Activated CD8-positive, alpha-beta memory T cell treated with anti-CD3 and anti-CD28 coated beads, Interleukin-2, amount 50 U/mL, for 48 hours (primary cell): Measurements from ENCODE around the gene SLC29A4.
A peak's percentile ranks its signal among the peaks of the same experiment; 100 is the strongest.
"Not testable (repeated sequence)": the region's sequence is repeated elsewhere in the genome, so short reads cannot be mapped to it uniquely, and the experiment has no call there.

ENCODE experiments used
- DNase-seq: peaks from one replicate; pipeline ENCODE4 v3.0.0-alpha.2; 2020

Gene SLC29A4

GRCh38 chr7:5296611-5297226 lies 14.0 kb downstream of the SLC29A4 start:
- peak; percentile 84 for DNase-seq

GRCh38 chr7:5300366-5300765 lies 17.6 kb downstream of the SLC29A4 start:
- DNase-seq, result no peak

GRCh38 chr7:5302577-5302976 lies 19.8 kb downstream of the SLC29A4 start:
- DNase-seq, result no peak

GRCh38 chr7:5303061-5303460 lies 20.3 kb downstream of the SLC29A4 start:
- no peak for DNase-seq

- no peak for DNase-seq
These were observed 21.1 kb downstream of the SLC29A4 start for GRCh38 chr7:5303591-5304505.

DNA sequence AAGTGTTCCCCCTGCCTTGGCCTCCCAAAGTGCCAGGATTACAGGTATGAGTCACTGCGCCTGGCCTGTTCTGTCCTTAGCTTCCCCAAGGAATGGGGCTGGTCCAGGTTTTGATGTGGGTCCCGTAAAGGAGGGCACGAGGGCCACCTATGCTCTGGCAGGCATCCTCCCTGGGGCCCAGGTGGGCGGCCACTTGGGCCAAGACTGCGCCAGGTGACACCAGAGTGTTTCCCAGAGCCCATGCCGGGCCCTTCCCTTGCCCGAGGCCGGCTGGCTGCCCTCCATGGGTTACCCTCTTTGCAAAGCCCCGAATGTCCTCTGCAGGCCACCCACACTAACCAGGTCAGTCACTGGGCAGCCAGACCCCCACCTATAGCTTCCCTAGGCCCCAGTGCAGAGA lies 22.3 kb downstream of the SLC29A4 start:
- not testable (repeated sequence) for DNase-seq

DNA sequence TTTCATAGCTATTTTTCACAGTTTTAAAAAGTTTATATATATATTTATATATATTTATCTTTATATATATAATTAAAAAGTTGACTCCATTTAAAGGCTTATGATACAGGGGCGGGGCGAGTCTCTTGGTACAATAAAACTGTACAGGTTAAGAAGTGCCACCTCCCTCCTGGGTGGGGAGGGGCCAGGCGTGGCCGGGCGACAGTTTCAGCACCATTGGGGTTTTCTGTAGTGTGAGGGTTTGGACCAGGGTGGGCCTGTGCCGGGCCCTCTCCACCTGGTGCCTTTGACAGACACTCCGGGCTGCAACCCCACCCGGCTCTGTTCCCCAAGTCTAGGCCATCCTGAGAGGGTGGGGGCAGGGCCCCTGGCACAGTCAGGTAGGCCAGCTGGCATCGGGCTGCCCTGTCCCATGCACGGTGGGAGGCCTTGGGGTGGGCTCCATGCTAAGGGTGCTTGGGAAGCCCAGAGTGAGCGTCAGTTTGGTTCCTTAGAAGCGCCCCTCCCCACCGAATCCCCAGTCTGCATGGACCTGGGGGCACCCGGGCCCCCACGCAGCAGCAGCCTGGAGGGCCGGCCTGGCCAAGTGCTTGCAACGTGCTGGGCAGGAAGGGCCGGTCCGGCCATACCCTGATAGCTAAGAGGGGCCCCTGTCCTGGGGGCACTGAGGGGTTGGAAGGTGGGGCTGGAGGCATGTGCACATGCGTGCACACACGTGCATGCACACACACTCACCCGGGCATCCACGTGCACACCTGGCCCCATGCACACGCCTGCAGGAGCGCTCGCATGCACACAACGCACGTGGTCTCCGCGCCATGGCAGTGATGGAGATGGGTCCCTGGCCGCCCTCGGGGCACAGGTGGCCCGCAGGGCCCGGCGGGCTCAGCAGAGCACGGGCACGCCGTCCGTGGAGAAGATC lies 24.7 kb downstream of the SLC29A4 start:
- DNase-seq, result not testable (repeated sequence)

GRCh38 chr7:5309146-5309545 lies 26.4 kb downstream of the SLC29A4 start:
- DNase-seq, result no peak

DNA sequence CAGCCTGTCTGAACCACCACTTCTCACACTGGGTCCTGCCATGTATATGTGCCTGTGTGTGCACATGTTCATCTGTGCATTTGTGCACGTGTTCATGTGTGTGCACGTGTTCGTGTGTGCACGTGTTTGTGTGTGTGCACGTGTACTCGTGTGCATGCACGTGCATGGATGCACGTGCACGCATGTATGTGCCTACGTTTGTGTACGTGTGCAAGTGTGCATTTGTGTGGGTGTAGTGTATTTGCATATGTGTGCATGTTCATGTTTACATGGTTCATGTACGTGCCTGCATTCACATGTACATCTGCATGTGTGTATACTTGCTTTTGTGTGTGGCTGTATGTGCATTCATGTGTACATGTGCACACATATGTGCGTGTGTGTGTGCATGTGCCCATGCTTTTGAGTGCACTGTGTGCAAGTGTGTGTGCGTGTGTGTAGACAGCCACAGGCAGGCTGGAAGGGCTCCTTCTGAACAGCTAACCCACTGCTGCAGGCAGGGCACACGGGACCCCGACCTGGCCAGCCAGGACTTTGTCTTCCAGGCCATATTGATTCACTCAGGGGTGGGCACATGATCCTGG lies 28.2 kb downstream of the SLC29A4 start:
- DNase-seq, result no peak

DNA sequence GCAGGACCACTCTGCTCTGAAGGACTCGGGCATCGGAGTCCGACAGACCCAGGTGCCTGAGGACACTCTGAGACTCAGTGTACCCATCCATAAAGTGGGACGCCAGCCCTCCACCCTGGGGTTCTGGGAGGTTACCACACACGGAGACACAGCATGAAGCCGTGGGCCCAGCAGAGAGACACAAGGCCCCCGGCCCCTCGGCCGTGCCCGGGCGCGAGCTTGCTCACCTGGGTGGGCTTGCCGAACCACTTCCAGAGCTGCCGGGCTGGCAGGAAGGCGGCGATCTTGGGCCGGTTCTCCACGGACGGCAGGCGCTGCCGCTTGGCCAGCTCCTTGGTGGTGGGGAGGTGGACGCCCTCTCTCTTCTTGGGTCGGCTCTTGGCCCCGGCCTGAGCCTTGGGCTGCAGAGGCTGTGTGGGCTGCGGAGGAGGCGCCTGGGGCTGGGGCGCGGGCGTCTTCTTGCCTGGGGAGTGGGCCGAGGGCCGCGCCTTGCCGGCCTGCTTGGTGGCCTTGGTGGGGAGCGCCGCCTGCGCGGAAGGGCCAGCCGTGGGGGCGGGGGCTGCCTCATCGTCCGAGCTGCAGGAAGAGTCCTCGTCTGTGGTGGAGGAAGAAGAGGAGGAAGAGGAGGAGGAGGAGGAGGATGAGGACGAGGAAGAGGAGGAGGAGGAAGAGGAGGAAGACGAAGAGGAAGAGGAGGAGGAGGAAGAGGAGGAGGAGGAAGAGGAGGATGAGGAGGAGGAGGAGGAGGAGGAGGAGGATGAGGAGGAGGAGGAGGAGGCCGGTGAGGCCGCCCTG lies 29.7 kb downstream of the SLC29A4 start:
- not testable (repeated sequence) for DNase-seq

- not testable (repeated sequence) for DNase-seq
These were observed 30.5 kb downstream of the SLC29A4 start for GRCh38 chr7:5313076-5313885.

DNA sequence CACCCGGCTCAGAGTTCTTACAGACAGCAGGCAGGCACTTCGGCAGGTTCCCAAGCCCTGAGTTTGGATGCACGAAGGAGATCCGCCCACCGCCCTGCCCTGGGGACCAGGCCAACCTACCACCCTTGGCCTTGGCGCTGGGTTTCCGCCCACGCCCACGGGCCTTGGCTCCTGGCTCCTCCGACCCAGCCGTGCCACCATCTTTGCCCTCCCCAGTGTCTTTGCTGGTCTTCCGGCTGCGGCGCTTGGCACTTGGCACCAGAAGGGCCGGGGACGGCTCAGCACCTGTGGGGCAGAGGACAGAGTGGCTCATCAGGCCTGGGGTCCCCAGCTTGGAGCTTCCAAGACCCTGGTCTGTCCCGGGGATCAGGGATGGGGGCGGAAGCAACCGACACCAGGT lies 32.1 kb downstream of the SLC29A4 start:
- DNase-seq, result no peak

GRCh38 chr7:5315761-5316160 lies 33.0 kb downstream of the SLC29A4 start:
- no peak for DNase-seq

DNA sequence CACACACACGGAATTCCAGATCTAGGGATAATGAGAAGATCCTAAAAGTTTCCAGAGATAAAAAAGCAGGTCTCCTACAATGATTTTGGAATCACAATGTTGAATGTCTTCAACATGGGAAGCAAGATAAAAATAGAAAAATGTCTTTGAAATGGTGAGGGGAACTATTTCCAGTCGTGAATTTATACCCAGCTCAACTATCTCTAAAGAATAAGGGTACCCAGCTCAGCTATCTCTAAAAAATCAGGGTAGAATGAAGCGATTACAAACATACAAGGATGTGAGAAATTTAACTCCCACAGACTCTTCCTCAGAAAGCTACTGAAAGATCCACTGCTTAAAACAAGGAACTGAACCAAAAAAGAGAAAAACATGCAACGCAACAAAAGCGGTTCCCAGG lies 35.9 kb downstream of the SLC29A4 start:
- DNase-seq, result not testable (repeated sequence)

GRCh38 chr7:5320391-5320790 lies 37.6 kb downstream of the SLC29A4 start:
- no peak for DNase-seq

GRCh38 chr7:5320802-5321396 lies 38.2 kb downstream of the SLC29A4 start:
- DNase-seq, result no peak

GRCh38 chr7:5322621-5323410 lies 40.1 kb downstream of the SLC29A4 start:
- no peak for DNase-seq

DNA sequence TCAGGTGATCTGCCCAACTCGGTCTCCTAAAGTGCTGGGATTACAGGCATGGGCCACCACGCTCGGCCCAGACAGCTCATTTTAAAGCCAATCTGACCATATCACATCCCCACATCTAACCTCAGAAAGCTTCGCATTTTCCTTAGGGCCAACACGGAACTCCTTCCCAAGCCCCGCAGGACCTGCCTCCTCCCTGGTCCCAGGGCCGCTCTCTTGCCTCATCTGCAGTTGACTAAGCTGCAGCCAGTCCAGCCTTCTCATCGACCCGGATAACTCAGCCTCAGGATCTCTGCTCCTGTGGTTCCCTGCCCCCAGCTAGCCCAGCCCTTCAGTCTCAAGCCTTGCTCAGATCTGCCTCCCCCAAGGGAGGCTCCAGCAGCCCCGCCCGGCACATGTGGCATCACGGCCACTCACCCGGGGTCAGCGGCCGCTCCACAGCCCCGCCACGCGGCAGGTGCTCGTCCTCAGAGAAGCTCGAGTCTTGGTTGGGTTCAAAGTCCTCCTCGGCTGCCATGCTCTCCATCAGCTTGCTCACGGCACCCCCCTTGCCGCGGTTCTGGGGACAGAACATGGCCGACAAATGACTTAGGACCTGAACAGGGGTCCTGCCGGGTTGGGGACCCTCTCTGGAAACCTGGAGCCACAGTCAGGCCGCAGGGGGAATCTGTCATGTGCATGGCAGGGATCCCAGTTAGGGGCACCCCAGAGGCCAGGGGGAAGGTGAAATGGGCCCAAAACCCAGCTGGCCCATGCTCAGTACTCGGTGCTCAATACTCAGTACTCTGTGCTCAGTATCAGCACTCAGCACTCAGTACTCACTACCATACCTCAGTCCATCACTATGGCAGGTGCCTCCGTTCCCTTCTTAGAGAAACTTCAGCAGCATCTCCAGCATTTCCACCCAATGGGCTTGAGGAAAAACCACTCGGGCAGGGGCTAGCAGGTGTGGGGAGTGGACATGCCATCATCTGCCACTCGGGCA lies 41.3 kb downstream of the SLC29A4 start:
- not testable (repeated sequence) for DNase-seq
